Left ventricle myocardium superior (tissue), 1 donor: Measurements from ENCODE around the gene TTBK2. TPM values are rescaled to one million over a fixed set of nuclear protein-coding genes. Genes with fewer than 3 reads are reported as not detected.

Source experiments
- ATAC-seq: fragments of 200-7000 bp; cut with Tn5 transposase; one replicate; pipeline ENCODE4 v1.9.1; 2020; ENCODE audit warnings: mild to moderate bottlenecking, moderate library complexity
- DNase-seq: peaks from one replicate; pipeline ENCODE4 v3.0.0-alpha.2; 2020
- intact Hi-C: fragments of 100-400 bp; cut with micrococcal nuclease; formaldehyde crosslinking; loops from one replicate; pipeline ENCODE4 v1.11.0; 2022
- total RNA-seq: library from RNA; stranded (reverse); fragmentation: NEBNext Ultra II Directional; extraction: Animal tissue kit (Norgen Biotek cat#: 25700); gene quantifications from one replicate; pipeline ENCODE4 v1.2.1, GENCODE V29; 2021
- donor health status: DM: no; HTN: yes; CAD: no; lungs with severe emphysema.

TTBK2 gene
- total RNA-seq, 1 donor from 2014 or later, result 20.9 TPM

- DNase-seq, result no peak
- no peak for ATAC-seq
- intact Hi-C loops, result no loop called here
Observed at GRCh38 chr15:42846647-42847046, 73.9 kb downstream of the TTBK2 start.

GRCh38 chr15:42845581-42845980 is 75.0 kb downstream of the TTBK2 start:
- no peak for ATAC-seq
- DNase-seq, result no peak
- intact Hi-C loops, result no loop called here

- no peak for DNase-seq
- ATAC-seq, result no peak
- intact Hi-C loops, result no loop called here
Observed at GRCh38 chr15:42843699-42844098, 76.9 kb downstream of the TTBK2 start.

DNA sequence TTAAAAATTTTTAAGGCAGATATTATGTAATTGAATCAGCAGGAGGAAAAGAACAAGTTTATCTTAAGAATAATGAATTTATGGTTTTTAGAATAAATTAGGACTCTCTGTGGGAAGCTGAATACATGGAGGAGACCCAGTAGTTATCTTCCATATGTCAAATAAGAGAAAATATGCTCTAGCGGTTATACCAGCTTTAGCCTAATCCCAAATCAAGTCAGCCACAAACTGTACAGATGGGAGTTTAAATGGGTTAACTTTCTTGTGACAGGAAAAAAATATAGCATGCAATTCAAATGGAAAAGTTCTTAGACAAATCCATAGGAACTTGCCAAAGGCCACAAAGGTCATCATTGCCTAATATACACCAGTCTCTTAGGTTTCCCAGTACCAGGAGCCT is 84.3 kb downstream of the TTBK2 start:
- DNase-seq (no peak), ATAC-seq (no peak)
- intact Hi-C loops, result no loop called here

DNA sequence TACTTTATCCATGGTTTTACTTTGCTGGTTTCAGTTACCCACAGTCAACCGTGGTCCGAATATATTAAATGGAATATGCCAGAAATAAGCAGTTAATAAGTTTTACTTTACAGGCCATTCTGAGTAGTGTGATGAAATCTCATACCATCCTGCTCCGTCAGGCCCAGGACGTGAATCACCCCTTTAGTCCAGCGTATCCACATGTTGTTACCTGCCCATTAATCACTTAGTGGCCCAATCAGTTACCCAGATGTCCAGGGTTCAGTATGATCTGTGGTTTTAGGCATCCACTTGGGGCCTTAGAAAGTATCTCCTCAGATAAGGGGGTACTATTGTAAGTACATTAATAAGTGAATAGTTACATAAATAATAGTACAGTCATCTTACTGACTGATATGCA is 88.0 kb downstream of the TTBK2 start:
- no peak for DNase-seq

GRCh38 chr15:42826251-42826890 is 94.2 kb downstream of the TTBK2 start:
- no peak for DNase-seq
- no peak for ATAC-seq
- intact Hi-C loops, result no loop called here

More for the DNA sequence above, 88.0 kb downstream of the TTBK2 start:
- intact Hi-C loops, result no loop called here
- ATAC-seq, result no peak

DNA sequence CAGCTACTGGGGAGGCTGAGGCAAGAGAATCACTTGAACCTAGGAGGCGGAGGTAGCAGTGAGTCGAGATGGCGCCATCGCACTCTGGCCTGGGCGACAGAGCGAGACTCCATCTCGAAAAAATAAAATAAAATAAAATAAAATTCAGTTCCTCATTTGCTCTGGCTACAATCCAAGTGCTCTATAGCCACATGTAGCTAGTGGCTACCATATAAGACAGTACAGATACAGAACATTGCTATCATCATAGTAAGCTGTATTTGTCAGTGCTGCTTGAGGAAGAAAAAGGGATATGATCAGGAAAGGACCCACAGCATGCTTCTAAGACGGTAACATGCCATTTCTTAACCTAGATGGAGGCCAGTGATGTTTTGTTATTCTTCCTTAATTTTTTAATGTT is 95.0 kb downstream of the TTBK2 start:
- ATAC-seq, result no peak
- intact Hi-C loops, result no loop called here
- no peak for DNase-seq

- intact Hi-C loops, result no loop called here
- ATAC-seq (no peak), DNase-seq (no peak)
Observed at GRCh38 chr15:42820811-42821210, 99.8 kb downstream of the TTBK2 start.

DNA sequence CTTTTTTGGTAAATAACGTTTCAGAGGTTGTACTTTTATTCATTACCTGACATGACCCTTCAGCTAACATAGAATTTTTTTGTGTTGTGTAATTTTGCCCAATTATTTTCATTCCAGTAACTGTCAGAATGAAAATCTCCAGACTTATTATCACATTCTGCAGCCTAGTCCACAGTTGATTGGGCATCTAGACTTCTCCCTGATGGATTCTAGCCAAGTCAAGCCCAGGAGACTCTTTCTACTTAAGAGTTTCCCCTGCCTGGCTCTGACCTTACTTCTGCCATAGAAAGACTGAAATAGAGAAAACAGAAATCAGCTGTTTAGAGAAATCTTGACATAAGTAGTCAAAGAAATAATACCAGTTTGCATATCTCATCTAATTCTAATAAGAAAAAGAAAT is 100.8 kb downstream of the TTBK2 start:
- ATAC-seq, result no peak
- DNase-seq, result no peak
- intact Hi-C loops, result no loop called here

GRCh38 chr15:42811433-42811832 is 109.1 kb downstream of the TTBK2 start:
- intact Hi-C loops, result no loop called here

GRCh38 chr15:42808913-42809312 is 111.7 kb downstream of the TTBK2 start:
- intact Hi-C loops, result no loop called here
- DNase-seq (no peak), ATAC-seq (no peak)

More at GRCh38 chr15:42811433-42811832, 109.1 kb downstream of the TTBK2 start:
- DNase-seq (no peak), ATAC-seq (no peak)

DNA sequence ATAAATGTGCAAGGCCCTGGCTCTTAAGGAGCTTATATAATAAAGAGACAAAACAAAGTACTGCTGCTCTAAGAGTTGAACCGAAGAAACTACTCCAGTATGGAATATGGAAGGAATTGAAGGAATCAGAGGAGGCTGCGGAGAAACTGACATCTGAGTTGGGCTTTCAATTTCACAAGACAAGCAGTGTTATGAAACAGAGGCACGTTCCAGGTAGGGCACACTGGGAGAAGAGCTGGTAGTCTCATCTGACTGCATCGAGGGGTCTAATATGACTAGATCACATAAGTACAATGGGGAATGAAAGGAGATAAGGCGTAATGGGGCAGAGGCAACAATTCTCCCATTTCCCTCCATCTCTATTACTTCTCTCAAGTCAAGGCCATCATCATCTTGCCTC is 115.3 kb downstream of the TTBK2 start:
- DNase-seq, result no peak
- intact Hi-C loops, result no loop called here

DNA sequence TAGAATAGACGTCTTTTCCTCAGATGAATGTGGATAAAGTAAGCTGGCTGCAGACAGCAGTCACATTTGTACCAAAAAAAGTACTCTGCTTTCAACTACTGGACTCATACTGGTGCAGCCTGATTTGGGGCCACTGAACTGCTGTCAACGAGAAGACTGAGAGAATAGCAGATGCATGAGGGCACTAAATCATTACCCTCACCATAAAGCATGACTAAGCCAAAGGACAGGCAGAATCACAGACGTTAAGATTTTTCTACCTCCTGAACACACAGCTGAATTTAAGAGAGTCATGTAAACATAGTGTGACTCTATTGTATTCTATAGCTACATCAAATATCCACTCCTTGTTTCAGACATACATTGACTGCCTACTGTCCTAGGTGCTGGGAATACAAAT is 115.8 kb downstream of the TTBK2 start:
- intact Hi-C loops, result no loop called here
- ATAC-seq, result no peak
- DNase-seq, result no peak

More for the DNA sequence above, 115.3 kb downstream of the TTBK2 start:
- ATAC-seq, result no peak

DNA sequence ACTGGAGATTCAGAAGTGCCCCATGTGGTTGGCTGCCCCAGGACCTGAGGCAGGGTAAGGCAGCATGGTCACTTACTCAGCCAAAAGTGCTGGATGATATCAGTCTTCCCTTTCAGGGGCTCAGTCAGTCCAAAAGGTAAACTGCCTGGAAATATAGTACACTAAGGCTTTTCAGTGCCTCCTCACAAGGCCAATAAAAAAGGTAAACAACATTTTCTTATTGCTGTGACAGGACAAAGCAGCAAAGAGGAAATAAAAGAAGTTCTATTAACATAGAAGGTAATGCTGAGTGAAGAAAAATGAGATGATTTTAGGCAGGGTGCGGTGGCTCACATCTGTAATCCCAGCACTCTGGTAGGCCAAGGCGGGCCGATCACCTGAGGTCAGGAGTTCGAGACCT is 117.1 kb downstream of the TTBK2 start:
- DNase-seq, result no peak
- no peak for ATAC-seq
- intact Hi-C loops, result no loop called here

- ATAC-seq (no peak), DNase-seq (no peak)
- intact Hi-C loops, result no loop called here
Observed at GRCh38 chr15:42802168-42802567, 118.4 kb downstream of the TTBK2 start.

- DNase-seq, result no peak
- intact Hi-C loops, result no loop called here
- no peak for ATAC-seq
Observed at GRCh38 chr15:42800731-42801474, 119.7 kb downstream of the TTBK2 start.

DNA sequence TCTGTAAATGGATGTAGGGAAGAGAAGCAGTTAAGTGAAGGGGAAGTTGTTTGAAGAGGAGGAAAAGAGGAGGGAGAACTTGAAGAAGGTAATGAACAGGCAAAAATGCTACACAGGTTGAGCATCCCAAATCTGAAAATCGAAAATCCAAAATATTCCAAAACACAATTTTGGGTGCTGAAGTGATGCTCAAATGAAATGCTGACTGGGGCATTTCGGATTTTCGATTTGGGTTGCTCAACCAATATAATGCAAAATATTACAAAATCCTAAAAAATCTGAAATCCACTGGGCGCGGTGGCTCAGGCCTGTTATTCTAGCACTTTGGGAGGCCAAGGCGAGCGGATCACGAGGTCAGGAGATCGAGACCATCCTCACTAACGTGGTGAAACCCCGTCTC is 121.8 kb downstream of the TTBK2 start:
- intact Hi-C loops, result no loop called here
- ATAC-seq, result no peak
- DNase-seq, result no peak

DNA sequence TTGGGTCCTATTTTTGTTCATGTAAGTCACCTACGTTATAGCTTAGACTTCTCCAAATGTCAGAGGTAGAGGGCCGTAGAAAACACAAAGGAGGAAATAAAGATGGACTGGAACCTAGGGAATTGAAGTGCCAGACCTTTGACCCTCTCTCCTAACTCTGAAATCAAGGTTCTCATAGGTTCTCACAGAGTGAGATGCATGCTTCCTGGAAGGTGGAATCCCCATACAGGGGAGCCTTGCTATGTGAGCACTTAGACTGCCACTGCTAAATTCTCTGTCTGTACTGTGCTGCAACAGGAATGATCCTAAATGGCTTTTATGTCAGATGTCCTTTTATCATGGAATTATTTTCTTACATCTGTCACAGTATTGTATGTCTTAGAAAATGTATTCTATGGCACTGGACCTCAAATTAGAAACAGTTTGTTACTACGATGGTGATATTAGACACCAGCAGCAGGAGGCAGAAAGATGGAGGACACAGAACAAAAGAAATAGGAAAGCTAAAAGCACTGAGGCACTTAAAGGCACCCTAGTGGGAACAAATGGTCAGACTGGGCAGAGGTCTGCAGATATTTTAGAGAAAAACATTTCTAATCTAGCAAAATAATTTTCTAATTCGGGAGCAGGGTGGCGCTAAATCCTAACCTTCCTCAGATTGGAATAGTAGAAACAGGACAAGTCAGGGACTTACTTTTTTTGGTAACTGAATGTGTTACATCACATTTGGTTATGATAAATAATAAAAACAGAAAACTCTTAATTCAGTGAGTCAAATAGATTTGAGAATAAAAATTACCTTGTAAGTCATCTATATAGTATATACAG is 123.4 kb downstream of the TTBK2 start:
- DNase-seq, result no peak
- intact Hi-C loops, result no loop called here
- ATAC-seq, result no peak

- ATAC-seq (no peak), DNase-seq (no peak)
- intact Hi-C loops, result no loop called here
Observed at GRCh38 chr15:42788725-42789124, 131.9 kb downstream of the TTBK2 start.

DNA sequence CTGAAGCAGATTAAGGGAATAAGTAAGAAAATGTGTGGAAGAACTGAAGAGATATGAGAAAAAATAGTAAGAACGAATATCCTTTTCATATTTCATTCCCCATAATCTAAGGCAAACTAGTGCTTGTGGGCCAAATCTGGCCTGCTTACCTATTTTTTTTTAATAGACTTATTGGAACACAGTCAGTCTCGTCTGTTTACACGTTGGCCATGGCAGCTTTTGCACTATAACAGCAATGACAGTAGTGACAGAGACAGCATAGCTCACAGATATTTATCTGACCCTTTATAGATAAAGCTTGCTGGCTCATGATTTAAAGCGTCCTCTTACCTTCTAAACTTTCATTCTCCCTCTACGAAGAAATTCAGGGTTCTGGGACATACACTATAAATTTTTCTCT is 133.6 kb downstream of the TTBK2 start:
- DNase-seq (no peak), ATAC-seq (no peak)
- intact Hi-C loops, result no loop called here
